ENCODE results near the gene ZNF470. TPM values are rescaled to one million over a fixed set of nuclear protein-coding genes. Genes with fewer than 3 reads are reported as not detected.

The ZNF470 gene
- total and polyA plus RNA-seq, 2 of the 13 experiments (the other 11 are each of a cell fraction or from before 2014, with no cell fraction given) = not detected

GRCh38 chr19:56637976-56638555 is 70.8 kb downstream of the ZNF470 start (continued):
- TF ChIP-seq ZNF788 (CRISPR knock-in tag; IDR thresholded peaks at IDR 0.05; ENCODE audit: borderline replicate concordance) (peak; percentile 95; the same call in 1 of the 2 replicates), ZNF484 (CRISPR knock-in tag; IDR thresholded peaks at IDR 0.05; ENCODE audit: borderline replicate concordance, low read depth) (peak; percentile 98; the same call in 1 of the 2 replicates), NR3C1 (CRISPR knock-in tag; IDR thresholded peaks at IDR 0.05) (peak; percentile 94), PLRG1 (conservative IDR thresholded peaks at IDR 0.05) (no peak), ZNF350 (CRISPR knock-in tag; IDR thresholded peaks at IDR 0.05; ENCODE audit: borderline replicate concordance, low read depth) (peak; percentile 79), STAT5B (CRISPR knock-in tag; IDR thresholded peaks at IDR 0.05) (peak; percentile 100), ZNF557 (CRISPR knock-in tag; IDR thresholded peaks at IDR 0.05) (peak; percentile 100), FUBP1 (CRISPR knock-in tag; IDR thresholded peaks at IDR 0.05; ENCODE audit: borderline replicate concordance) (no peak), PREB (CRISPR knock-in tag; IDR thresholded peaks at IDR 0.05) (peak; percentile 99), PAF1 (CRISPR knock-in tag; IDR thresholded peaks at IDR 0.05) (no peak), SMAD1 (CRISPR knock-in tag; IDR thresholded peaks at IDR 0.05; ENCODE audit: borderline replicate concordance, low read depth) (peak; percentile 97; the same call in 1 of the 2 replicates), MIXL1 (CRISPR knock-in tag; IDR thresholded peaks at IDR 0.05) (peak; percentile 99), RXRB (CRISPR knock-in tag; IDR thresholded peaks at IDR 0.05; ENCODE audit: borderline replicate concordance) (peak; percentile 94), E2F2 (CRISPR knock-in tag; IDR thresholded peaks at IDR 0.05; ENCODE audit: borderline replicate concordance) (peak; percentile 100; the same call in 1 of the 2 replicates), CREB1 (IDR thresholded peaks at IDR 0.05) (no peak), CREB1 (CRISPR knock-in tag; IDR thresholded peaks at IDR 0.05) (no peak), NFIB (CRISPR knock-in tag; IDR thresholded peaks at IDR 0.05; ENCODE audit: borderline replicate concordance) (0 out of 2 replicates have a peak, but pooled peaks have one; percentile 28), ZNF101 (CRISPR knock-in tag; IDR thresholded peaks at IDR 0.05; ENCODE audit: borderline replicate concordance, low read depth) (peak; percentile 98; the same call in 1 of the 2 replicates), EEA1 (CRISPR knock-in tag; IDR thresholded peaks at IDR 0.05; ENCODE audit: borderline replicate concordance) (peak; percentile 100)
- TF ChIP-seq, protein P1, sequence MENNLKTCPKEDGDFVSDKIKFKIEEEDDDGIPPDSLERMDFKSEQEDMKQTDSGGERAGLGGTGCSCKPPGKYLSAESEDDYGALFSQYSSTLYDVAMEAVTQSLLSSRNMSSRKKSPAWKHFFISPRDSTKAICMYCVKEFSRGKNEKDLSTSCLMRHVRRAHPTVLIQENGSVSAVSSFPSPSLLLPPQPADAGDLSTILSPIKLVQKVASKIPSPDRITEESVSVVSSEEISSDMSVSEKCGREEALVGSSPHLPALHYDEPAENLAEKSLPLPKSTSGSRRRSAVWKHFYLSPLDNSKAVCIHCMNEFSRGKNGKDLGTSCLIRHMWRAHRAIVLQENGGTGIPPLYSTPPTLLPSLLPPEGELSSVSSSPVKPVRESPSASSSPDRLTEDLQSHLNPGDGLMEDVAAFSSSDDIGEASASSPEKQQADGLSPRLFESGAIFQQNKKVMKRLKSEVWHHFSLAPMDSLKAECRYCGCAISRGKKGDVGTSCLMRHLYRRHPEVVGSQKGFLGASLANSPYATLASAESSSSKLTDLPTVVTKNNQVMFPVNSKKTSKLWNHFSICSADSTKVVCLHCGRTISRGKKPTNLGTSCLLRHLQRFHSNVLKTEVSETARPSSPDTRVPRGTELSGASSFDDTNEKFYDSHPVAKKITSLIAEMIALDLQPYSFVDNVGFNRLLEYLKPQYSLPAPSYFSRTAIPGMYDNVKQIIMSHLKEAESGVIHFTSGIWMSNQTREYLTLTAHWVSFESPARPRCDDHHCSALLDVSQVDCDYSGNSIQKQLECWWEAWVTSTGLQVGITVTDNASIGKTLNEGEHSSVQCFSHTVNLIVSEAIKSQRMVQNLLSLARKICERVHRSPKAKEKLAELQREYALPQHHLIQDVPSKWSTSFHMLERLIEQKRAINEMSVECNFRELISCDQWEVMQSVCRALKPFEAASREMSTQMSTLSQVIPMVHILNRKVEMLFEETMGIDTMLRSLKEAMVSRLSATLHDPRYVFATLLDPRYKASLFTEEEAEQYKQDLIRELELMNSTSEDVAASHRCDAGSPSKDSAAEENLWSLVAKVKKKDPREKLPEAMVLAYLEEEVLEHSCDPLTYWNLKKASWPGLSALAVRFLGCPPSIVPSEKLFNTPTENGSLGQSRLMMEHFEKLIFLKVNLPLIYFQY (CRISPR knock-in tag; IDR thresholded peaks at IDR 0.05; ENCODE audit: borderline replicate concordance) = peak; percentile 99
- TF ChIP-seq, protein P2, sequence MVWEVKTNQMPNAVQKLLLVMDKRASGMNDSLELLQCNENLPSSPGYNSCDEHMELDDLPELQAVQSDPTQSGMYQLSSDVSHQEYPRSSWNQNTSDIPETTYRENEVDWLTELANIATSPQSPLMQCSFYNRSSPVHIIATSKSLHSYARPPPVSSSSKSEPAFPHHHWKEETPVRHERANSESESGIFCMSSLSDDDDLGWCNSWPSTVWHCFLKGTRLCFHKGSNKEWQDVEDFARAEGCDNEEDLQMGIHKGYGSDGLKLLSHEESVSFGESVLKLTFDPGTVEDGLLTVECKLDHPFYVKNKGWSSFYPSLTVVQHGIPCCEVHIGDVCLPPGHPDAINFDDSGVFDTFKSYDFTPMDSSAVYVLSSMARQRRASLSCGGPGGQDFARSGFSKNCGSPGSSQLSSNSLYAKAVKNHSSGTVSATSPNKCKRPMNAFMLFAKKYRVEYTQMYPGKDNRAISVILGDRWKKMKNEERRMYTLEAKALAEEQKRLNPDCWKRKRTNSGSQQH (CRISPR knock-in tag; IDR thresholded peaks at IDR 0.05; ENCODE audit: low read depth) = peak; percentile 100
